ENCODE data around the gene SYT13.
A peak's percentile ranks its signal among the peaks of the same experiment; 100 is the strongest.
"Not testable (repeated sequence)": the region's sequence is repeated elsewhere in the genome, so short reads cannot be mapped to it uniquely, and the experiment has no call there.

The SYT13 gene

DNA sequence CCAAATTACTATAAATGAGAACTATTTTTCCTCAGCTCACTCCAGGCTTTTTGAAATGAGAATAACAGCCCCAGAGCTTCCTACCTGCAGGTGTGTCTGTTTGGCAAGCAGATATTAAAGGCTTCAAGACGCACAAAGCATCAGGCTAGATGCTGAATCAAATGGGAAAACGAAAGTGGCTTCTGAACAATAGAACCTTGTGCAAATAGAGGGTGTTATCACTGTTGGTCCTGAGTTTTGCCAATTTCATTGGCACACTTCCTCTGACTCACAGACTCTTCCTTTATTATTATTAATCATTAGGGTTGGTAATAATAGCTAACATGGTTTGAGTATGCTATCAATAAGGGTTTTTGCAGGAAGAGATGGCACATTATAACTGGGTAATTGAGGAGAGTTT lies 13.4 kb downstream of the SYT13 start:
- peak; percentile 47 for DNase-seq

- DNase-seq = no peak
These were observed 15.0 kb downstream of the SYT13 start for GRCh38 chr11:45270946-45271716.

DNA sequence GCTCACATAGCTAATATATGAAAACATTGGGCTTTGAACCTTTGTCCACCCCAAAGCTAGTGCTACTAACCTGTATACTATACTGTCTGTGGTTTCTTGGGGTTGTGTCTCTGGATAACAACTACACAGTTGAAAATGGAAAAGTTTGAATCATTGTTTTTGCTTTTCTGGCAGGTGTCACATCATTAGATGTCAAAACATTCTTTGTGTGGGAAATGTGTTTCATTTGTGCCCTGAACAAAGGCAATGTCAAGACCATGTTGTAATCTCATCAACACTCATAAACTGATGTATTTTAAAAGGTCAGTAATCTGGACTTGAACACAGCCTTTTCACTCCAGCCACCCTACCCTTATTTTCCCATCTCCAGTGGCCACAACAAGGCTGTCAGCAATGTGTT lies 16.5 kb downstream of the SYT13 start:
- no peak for DNase-seq

GRCh38 chr11:45267652-45268299 lies 18.4 kb downstream of the SYT13 start:
- DNase-seq = no peak

- DNase-seq = no peak
These were observed 19.1 kb downstream of the SYT13 start for GRCh38 chr11:45267052-45267451.

- DNase-seq = no peak
These were observed 19.5 kb downstream of the SYT13 start for GRCh38 chr11:45266676-45267020.

DNA sequence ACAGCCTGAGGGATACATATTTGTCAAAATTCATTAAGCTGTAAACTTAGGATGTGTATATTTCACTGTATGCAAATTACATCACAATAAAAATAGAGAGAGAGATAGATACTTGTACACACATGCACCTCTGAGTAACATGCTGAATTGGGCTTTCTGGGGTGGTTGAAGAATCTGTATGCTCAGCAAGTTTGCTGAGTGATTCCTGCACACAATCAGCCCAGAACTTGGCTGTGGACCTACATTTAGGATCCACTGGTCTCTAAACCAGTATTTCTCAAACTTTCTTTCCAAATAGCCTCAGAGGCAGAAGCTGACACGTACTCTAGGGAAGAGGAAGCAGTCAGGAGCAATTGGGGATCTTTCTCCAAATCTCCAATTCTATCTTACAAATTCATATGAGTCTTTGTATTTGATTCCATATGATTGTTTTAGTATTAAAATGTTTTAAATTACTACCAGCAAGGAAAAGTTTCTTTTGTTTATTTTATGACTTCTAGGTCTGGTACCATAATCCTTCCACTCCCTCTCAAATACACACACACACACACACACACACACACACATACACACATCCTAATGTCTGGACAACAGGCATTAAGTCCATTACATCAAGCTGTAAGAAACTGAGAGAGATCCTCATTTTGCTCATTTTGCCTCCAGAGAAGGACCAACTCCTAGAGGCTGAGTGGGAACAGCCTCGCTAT lies 20.0 kb downstream of the SYT13 start:
- DNase-seq = no peak

GRCh38 chr11:45264839-45265515 lies 21.2 kb downstream of the SYT13 start:
- no peak for DNase-seq

DNA sequence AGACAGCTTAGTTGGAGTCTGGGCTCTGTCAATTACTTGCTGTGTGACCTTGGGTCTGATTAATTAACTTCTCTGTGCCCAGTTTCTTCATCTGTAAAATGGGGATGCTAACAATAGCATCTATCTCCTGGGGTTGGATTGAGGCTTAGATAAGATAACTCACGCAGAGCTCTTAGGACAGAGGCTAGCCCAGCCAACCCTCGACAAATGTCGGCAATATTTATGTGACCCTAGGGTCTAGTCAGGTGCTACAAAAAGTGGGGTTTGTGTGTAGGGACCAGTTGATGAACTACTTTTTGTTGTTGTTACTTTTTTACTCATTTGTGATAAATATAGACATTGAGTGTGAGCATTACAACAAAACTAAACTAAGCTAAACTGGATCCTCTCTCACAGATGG lies 22.4 kb downstream of the SYT13 start:
- no peak for DNase-seq

DNA sequence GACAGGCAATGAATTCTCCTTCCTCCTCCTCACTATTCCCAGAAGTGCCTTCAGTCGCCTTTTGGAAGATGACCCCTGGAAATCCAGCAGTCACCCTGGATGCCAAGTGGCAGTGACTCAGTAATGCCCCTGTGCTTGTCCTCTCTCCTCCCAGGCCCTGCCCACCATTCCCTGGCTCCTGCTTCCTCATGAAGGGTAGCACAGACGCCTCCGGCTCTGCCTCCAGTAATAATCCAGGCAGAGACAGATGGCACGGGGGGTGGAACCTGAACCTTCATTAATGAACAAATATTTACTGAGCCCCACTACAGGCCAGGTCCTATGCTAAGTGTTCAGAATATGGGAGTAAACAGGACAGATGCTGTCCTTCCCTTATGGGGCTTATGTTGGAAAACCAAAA lies 23.2 kb downstream of the SYT13 start:
- peak; percentile 54 for DNase-seq

GRCh38 chr11:45260071-45260470 lies 26.1 kb downstream of the SYT13 start:
- DNase-seq = no peak

GRCh38 chr11:45259592-45259991 lies 26.5 kb downstream of the SYT13 start:
- no peak for DNase-seq

- DNase-seq = no peak
These were observed 27.1 kb downstream of the SYT13 start for GRCh38 chr11:45258982-45259530.

- DNase-seq = no peak
These were observed 32.1 kb downstream of the SYT13 start for GRCh38 chr11:45254070-45254469.

GRCh38 chr11:45253640-45254039 lies 32.5 kb downstream of the SYT13 start:
- no peak for DNase-seq

DNA sequence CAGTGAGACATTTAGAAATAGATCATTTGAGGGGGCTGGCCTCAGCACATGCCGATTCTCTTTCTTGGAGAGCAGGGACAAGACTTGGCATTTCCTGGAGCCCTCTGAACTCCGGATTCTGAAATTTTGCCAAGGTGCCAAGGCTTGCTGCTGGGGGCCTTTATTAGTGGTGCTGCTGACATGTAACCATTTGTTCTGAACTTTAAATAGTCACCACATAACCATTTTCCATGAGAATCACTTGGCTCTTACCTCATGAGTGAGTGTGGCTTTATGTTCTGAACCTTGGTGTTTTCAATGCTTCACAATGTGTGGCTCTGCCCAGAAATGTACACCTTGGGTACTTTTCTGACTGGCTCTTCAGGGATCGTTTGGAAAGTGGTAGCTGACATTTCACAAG lies 33.3 kb downstream of the SYT13 start:
- no peak for DNase-seq

DNA sequence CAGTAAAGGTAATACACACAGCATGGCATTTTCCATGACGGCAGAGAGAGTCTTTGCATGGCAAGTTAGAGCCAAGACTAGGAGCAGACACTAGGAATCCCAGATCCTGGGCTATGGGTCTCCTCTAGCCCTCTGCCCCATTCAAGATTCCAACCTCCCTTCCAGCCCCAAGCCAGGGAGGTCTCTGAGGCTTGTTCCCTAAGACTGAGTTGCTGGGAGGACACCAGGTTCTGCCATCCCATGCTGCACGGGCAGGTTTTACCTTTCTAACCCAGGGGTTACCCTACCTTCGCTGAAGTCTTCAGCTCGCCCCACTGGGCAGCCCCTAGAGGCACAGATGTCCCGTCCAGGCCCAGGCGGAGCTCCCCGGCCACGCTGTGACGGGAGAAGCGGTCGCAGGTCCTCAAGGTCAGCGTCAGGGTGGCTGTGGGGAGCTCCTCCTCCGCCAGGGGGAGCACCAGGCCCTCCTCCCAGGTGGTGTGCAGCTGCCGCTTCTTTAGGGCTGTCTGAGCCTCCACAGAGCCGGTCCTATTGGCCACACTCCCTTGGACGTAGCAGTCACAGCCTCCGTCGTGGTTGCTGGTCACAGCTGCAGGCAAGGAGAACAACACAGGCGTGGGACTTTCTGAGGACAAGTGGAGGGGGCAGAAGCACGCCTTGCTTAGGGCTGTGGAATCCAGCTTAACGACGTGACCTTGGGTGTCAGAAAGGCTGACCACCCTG lies 33.8 kb downstream of the SYT13 start:
- DNase-seq = peak; percentile 15

DNA sequence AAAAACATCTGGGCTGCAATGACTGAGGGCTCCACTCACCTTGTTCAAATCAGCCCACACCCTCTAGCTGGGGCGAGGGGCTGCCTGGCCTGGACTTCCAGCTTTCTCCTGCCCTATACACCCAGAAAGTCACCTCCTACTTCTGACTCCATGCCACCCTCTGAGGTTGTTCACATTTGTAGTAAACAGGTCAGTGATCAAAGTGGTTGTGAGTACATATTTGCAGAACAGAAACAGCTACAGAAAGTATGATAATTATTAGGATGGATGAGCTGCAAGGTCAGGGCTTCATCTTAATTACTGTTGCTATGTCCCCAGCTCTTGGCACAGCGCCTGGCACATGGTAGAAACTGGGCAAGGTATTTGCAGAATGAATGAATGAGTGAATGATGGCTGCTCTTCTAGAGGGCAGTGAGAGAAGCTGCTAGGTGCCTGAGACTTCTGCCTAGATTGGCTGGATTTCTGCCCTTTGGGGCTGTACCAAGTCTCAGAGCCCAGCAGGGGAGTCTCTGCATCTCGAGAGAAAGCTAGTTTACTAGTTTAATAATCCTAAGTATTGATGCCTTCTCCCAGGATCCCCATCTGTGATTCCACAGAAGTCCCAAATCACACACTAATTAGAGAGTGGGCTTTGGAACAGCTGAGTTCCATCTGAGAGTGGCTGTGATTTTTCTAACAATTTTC lies 36.0 kb downstream of the SYT13 start:
- peak; percentile 52 for DNase-seq

GRCh38 chr11:45249372-45249771 lies 36.8 kb downstream of the SYT13 start:
- DNase-seq = not testable (repeated sequence)

GRCh38 chr11:45248501-45249011 lies 37.6 kb downstream of the SYT13 start:
- no peak for DNase-seq

DNA sequence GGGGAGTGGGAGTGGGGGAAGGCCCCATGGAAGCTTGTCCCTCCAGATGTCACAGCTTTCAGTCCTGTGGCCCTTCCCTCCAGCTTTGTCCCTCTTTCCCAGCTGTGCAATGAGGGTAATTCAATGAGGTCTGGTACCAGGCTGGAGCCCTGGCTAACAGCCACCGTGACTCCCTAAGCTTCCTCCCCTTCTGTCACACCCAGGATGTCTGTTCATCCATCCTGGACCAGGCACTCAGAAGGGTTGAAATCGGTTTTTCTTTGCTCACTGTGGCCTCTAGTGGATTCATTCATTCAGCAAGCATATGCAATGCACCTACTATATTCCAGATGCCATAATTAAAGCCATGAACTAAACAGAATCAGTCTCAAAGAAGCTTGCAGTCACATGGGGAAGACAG lies 38.7 kb downstream of the SYT13 start:
- DNase-seq = no peak

GRCh38 chr11:45246241-45246640 lies 39.9 kb downstream of the SYT13 start:
- no peak for DNase-seq
